ENCODE data around the gene PHACTR1.

PHACTR1 gene

GRCh38 chr6:13183415-13184088, 467.0 kb downstream of the PHACTR1 start:
- no peak overlapping the region for H3K18ac ChIP-seq (ENCODE audit: low read depth in 1 of 2, low read length in 2 of 2)
- no peak for DNase-seq
- H3K23ac ChIP-seq (ENCODE audit: low read length in 2 of 2), result no peak overlapping the region
- WGBS, result 79% methylated on average over 7 of the region's 9 CpGs
- H3K4me1 ChIP-seq (ENCODE audit: control insufficient read depth, insufficient read depth, low read depth, low read length), result no peaks in the 10 kb centered on the region
- no peak overlapping the region for H3K9ac ChIP-seq (ENCODE audit: low read length)
- no peak overlapping the region for H4K8ac ChIP-seq (ENCODE audit: low read length)
- no peaks in the 10 kb centered on the region for H3K27me3 ChIP-seq (ENCODE audit: control insufficient read depth in 1 of 2, insufficient read depth in 1 of 2, low read length in 2 of 2)
- H2AFZ ChIP-seq (ENCODE audit: low read depth, low read length), result no peak overlapping the region
- no peaks in the 10 kb centered on the region for H3K9me3 ChIP-seq (ENCODE audit: control insufficient read depth, low read length)
- no peak overlapping the region for H3K14ac ChIP-seq (ENCODE audit: low read length in 2 of 2)
- no peak overlapping the region for H2BK12ac ChIP-seq (ENCODE audit: low read length in 2 of 2)
- no peak overlapping the region for H3K4me2 ChIP-seq (ENCODE audit: low read length, poor library complexity, severe bottlenecking)
- no peak overlapping the region for H2AK5ac ChIP-seq (ENCODE audit: low read length, severe bottlenecking)
- H3K36me3 ChIP-seq (ENCODE audit: control insufficient read depth in 1 of 2, insufficient read depth in 2 of 2, low read depth in 1 of 2, low read length in 2 of 2), result no peaks in the 10 kb centered on the region
- no peak overlapping the region for H3K4ac ChIP-seq (ENCODE audit: low read depth in 1 of 2, low read length in 2 of 2)
- H4K91ac ChIP-seq (ENCODE audit: low read length), result no peak overlapping the region
- H3K27ac ChIP-seq (ENCODE audit: low read length, poor library complexity, severe bottlenecking), result no peak overlapping the region
- no peak overlapping the region for H2BK15ac ChIP-seq (ENCODE audit: low read depth, poor library complexity, severe bottlenecking)
- H2BK5ac ChIP-seq (ENCODE audit: low read depth, low read length, poor library complexity, severe bottlenecking), result no peak overlapping the region
- H3K4me3 ChIP-seq (ENCODE audit: insufficient read depth in 1 of 2, low read depth in 1 of 2, low read length in 2 of 2), result no peak overlapping the region
- H3K79me1 ChIP-seq (replicated peaks; ENCODE audit: low read length, poor library complexity, severe bottlenecking), result no peaks in the 10 kb centered on the region
- no peak overlapping the region for H2BK120ac ChIP-seq (ENCODE audit: low read depth, low read length)

GRCh38 chr6:13184089-13184468, 467.5 kb downstream of the PHACTR1 start:
- H3K18ac ChIP-seq (ENCODE audit: low read depth in 1 of 2, low read length in 2 of 2), result no peak overlapping the region

GRCh38 chr6:13184547-13184946, 468.0 kb downstream of the PHACTR1 start:
- DNase-seq, result no peak
- H3K4me1 ChIP-seq (ENCODE audit: control insufficient read depth, insufficient read depth, low read depth, low read length), result no peaks in the 10 kb centered on the region
- H3K4me2 ChIP-seq (ENCODE audit: low read length, poor library complexity, severe bottlenecking), result no peak overlapping the region
- no peaks in the 10 kb centered on the region for H3K9me3 ChIP-seq (ENCODE audit: control insufficient read depth, low read length)
- 88% methylated on average over 10 of the region's 10 CpGs for WGBS
- H3K79me1 ChIP-seq (replicated peaks; ENCODE audit: low read length, poor library complexity, severe bottlenecking), result no peaks in the 10 kb centered on the region
- no peak overlapping the region for H2BK15ac ChIP-seq (ENCODE audit: low read depth, poor library complexity, severe bottlenecking)
- no peak overlapping the region for H4K8ac ChIP-seq (ENCODE audit: low read length)
- no peak overlapping the region for H3K23ac ChIP-seq (ENCODE audit: low read length in 2 of 2)
- no peak overlapping the region for H4K91ac ChIP-seq (ENCODE audit: low read length)
- no peak overlapping the region for H2BK12ac ChIP-seq (ENCODE audit: low read length in 2 of 2)
- no peak overlapping the region for H3K9ac ChIP-seq (ENCODE audit: low read length)
- no peak overlapping the region for H2AK5ac ChIP-seq (ENCODE audit: low read length, severe bottlenecking)
- no peaks in the 10 kb centered on the region for H3K36me3 ChIP-seq (ENCODE audit: control insufficient read depth in 1 of 2, insufficient read depth in 2 of 2, low read depth in 1 of 2, low read length in 2 of 2)
- H3K27me3 ChIP-seq (ENCODE audit: control insufficient read depth in 1 of 2, insufficient read depth in 1 of 2, low read length in 2 of 2), result no peaks in the 10 kb centered on the region
- H3K4ac ChIP-seq (ENCODE audit: low read depth in 1 of 2, low read length in 2 of 2), result no peak overlapping the region
- no peak overlapping the region for H2AFZ ChIP-seq (ENCODE audit: low read depth, low read length)
- H3K14ac ChIP-seq (ENCODE audit: low read length in 2 of 2), result no peak overlapping the region
- H3K27ac ChIP-seq (ENCODE audit: low read length, poor library complexity, severe bottlenecking), result no peak overlapping the region
- no peak overlapping the region for H2BK5ac ChIP-seq (ENCODE audit: low read depth, low read length, poor library complexity, severe bottlenecking)
- no peak overlapping the region for H3K18ac ChIP-seq (ENCODE audit: low read depth in 1 of 2, low read length in 2 of 2)
- no peak overlapping the region for H3K4me3 ChIP-seq (ENCODE audit: insufficient read depth in 1 of 2, low read depth in 1 of 2, low read length in 2 of 2)
- H2BK120ac ChIP-seq (ENCODE audit: low read depth, low read length), result no peak overlapping the region

More at GRCh38 chr6:13184089-13184468, 467.5 kb downstream of the PHACTR1 start:
- Histone ChIP-seq H2AFZ (ENCODE audit: low read depth, low read length) (no peak overlapping the region), H3K9ac (ENCODE audit: low read length) (no peak overlapping the region), H3K79me1 (replicated peaks; ENCODE audit: low read length, poor library complexity, severe bottlenecking) (no peaks in the 10 kb centered on the region), H3K27ac (ENCODE audit: low read length, poor library complexity, severe bottlenecking) (no peak overlapping the region), H2BK15ac (ENCODE audit: low read depth, poor library complexity, severe bottlenecking) (no peak overlapping the region), H3K4me1 (ENCODE audit: control insufficient read depth, insufficient read depth, low read depth, low read length) (no peaks in the 10 kb centered on the region), H3K14ac (ENCODE audit: low read length in 2 of 2) (no peak overlapping the region), H4K8ac (ENCODE audit: low read length) (no peak overlapping the region), H2BK5ac (ENCODE audit: low read depth, low read length, poor library complexity, severe bottlenecking) (no peak overlapping the region), H3K4ac (ENCODE audit: low read depth in 1 of 2, low read length in 2 of 2) (no peak overlapping the region), H2BK12ac (ENCODE audit: low read length in 2 of 2) (no peak overlapping the region), H3K36me3 (ENCODE audit: control insufficient read depth in 1 of 2, insufficient read depth in 2 of 2, low read depth in 1 of 2, low read length in 2 of 2) (no peaks in the 10 kb centered on the region), H3K4me2 (ENCODE audit: low read length, poor library complexity, severe bottlenecking) (no peak overlapping the region), H2AK5ac (ENCODE audit: low read length, severe bottlenecking) (no peak overlapping the region), H3K9me3 (ENCODE audit: control insufficient read depth, low read length) (no peaks in the 10 kb centered on the region), H3K4me3 (ENCODE audit: insufficient read depth in 1 of 2, low read depth in 1 of 2, low read length in 2 of 2) (no peak overlapping the region), H2BK120ac (ENCODE audit: low read depth, low read length) (no peak overlapping the region), H3K27me3 (ENCODE audit: control insufficient read depth in 1 of 2, insufficient read depth in 1 of 2, low read length in 2 of 2) (no peaks in the 10 kb centered on the region), H3K23ac (ENCODE audit: low read length in 2 of 2) (no peak overlapping the region), H4K91ac (ENCODE audit: low read length) (no peak overlapping the region)
- 99% methylated on average over 6 of the region's 7 CpGs for WGBS
- DNase-seq, result no peak

- H2AFZ ChIP-seq (ENCODE audit: low read depth, low read length), result no peak overlapping the region
- no peak overlapping the region for H3K4me2 ChIP-seq (ENCODE audit: low read length, poor library complexity, severe bottlenecking)
- no peak overlapping the region for H3K18ac ChIP-seq (ENCODE audit: low read depth in 1 of 2, low read length in 2 of 2)
- H2AK5ac ChIP-seq (ENCODE audit: low read length, severe bottlenecking), result no peak overlapping the region
- 97% methylated on average over 5 of the region's 10 CpGs for WGBS
- no peak overlapping the region for H3K9ac ChIP-seq (ENCODE audit: low read length)
- no peak overlapping the region for H3K27ac ChIP-seq (ENCODE audit: low read length, poor library complexity, severe bottlenecking)
- H3K9me3 ChIP-seq (ENCODE audit: control insufficient read depth, low read length), result no peaks in the 10 kb centered on the region
- H3K79me1 ChIP-seq (replicated peaks; ENCODE audit: low read length, poor library complexity, severe bottlenecking), result no peaks in the 10 kb centered on the region
- no peak for DNase-seq
- H2BK12ac ChIP-seq (ENCODE audit: low read length in 2 of 2), result no peak overlapping the region
- no peak overlapping the region for H2BK15ac ChIP-seq (ENCODE audit: low read depth, poor library complexity, severe bottlenecking)
- H2BK5ac ChIP-seq (ENCODE audit: low read depth, low read length, poor library complexity, severe bottlenecking), result no peak overlapping the region
- no peak overlapping the region for H4K8ac ChIP-seq (ENCODE audit: low read length)
- H3K23ac ChIP-seq (ENCODE audit: low read length in 2 of 2), result no peak overlapping the region
- H3K27me3 ChIP-seq (ENCODE audit: control insufficient read depth in 1 of 2, insufficient read depth in 1 of 2, low read length in 2 of 2), result no peaks in the 10 kb centered on the region
- no peaks in the 10 kb centered on the region for H3K36me3 ChIP-seq (ENCODE audit: control insufficient read depth in 1 of 2, insufficient read depth in 2 of 2, low read depth in 1 of 2, low read length in 2 of 2)
- H3K4ac ChIP-seq (ENCODE audit: low read depth in 1 of 2, low read length in 2 of 2), result no peak overlapping the region
- no peak overlapping the region for H3K4me3 ChIP-seq (ENCODE audit: insufficient read depth in 1 of 2, low read depth in 1 of 2, low read length in 2 of 2)
- H4K91ac ChIP-seq (ENCODE audit: low read length), result no peak overlapping the region
- no peaks in the 10 kb centered on the region for H3K4me1 ChIP-seq (ENCODE audit: control insufficient read depth, insufficient read depth, low read depth, low read length)
- no peak overlapping the region for H3K14ac ChIP-seq (ENCODE audit: low read length in 2 of 2)
- no peak overlapping the region for H2BK120ac ChIP-seq (ENCODE audit: low read depth, low read length)
Observed at GRCh38 chr6:13186861-13187260, 470.3 kb downstream of the PHACTR1 start.

Measured in mesenchymal stem cell (in vitro differentiated cells and primary cell).